ENCODE measurements around the gene ADISSP. TPM values are rescaled to one million over a fixed set of nuclear protein-coding genes. Genes with fewer than 3 reads are reported as not detected.

The ADISSP gene
- total and polyA plus RNA-seq, 2 donors (not counting 3 experiments of a cell fraction or from before 2014, with no cell fraction given), result 55.0 to 67.5 TPM

DNA sequence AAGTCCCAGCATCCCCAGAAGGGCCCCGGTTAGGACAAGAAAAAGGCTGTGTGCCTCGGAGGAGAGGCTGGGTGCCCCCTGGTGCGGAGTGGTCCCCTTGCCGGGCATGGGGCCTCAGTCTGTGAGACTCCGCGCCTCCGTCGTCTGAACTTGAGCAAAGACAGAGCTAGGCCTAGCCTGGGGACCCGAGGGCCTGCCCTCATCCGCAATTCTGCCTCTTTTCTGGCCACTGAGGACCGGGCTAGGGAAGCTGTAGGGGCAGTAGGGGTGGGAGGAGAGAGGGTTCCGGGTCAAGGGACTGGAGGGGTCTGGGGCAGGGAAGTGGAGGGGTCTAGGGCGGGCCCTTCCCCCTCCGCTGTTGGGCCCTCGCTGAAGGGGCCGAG lies 35.6 kb downstream of the ADISSP start:
- no peak for DNase-seq (ENCODE audit: low read depth, low spot score)
- Histone ChIP-seq H2AFZ (ENCODE audit: low read depth, low read length) (no peak overlapping the region), H3K27me3 (ENCODE audit: control insufficient read depth in 2 of 2, insufficient read depth in 2 of 2, low read length in 2 of 2) (peaks cover 6 to 10% of the 10 kb centered on the region in 2 experiments), H3K4me1 (ENCODE audit: control insufficient read depth, extremely low read depth, insufficient read depth, low read length) (no peaks in the 10 kb centered on the region), H3K9me1 (replicated peaks; ENCODE audit: control insufficient read depth, extremely low read depth, insufficient read depth, low read length) (no peaks in the 10 kb centered on the region), H3K27ac (ENCODE audit: insufficient read depth, low read depth, low read length) (no peak overlapping the region), H3K4me2 (ENCODE audit: insufficient read depth, low read length) (no peak overlapping the region), H3K79me2 (ENCODE audit: control insufficient read depth, insufficient read depth, low read length) (no peaks in the 10 kb centered on the region), H3K9ac (replicated peaks; ENCODE audit: extremely low read depth, insufficient read depth, low read length) (no peak overlapping the region), H4K20me1 (replicated peaks; ENCODE audit: control insufficient read depth, extremely low read depth, insufficient read depth, low read length) (no peaks in the 10 kb centered on the region), H3K4me3 (replicated peaks in 1 of 3; ENCODE audit: insufficient read depth in 1 of 3, low read depth in 1 of 3, low read length in 3 of 3) (no peak overlapping the region), H3K9me3 (replicated peaks; ENCODE audit: control insufficient read depth, insufficient read depth, low read length) (no peaks in the 10 kb centered on the region), H3K36me3 (ENCODE audit: control insufficient read depth in 2 of 2, extremely low read depth in 1 of 2, insufficient read depth in 2 of 2, low read length in 2 of 2) (no peaks in the 10 kb centered on the region)
- dilution Hi-C loops (cut with MboI; ENCODE audit: extremely low pct_ligation_motif_present, low sequenced_read_pairs), result no loop called here
- no peak for TF ChIP-seq JUN (IDR thresholded peaks at IDR 0.05; ENCODE audit: borderline replicate concordance, insufficient read depth, insufficient read length, low read depth)
- TF ChIP-seq, protein P1, sequence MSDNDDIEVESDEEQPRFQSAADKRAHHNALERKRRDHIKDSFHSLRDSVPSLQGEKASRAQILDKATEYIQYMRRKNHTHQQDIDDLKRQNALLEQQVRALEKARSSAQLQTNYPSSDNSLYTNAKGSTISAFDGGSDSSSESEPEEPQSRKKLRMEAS (IDR thresholded peaks at IDR 0.05; ENCODE audit: insufficient read depth, insufficient read length), result no peak
- TF ChIP-seq GATA2 (IDR thresholded peaks at IDR 0.05; ENCODE audit: insufficient read depth, insufficient read length, low read depth, low read length), result no peak
- TF ChIP-seq POLR2AphosphoS5 (IDR thresholded peaks at IDR 0.05; ENCODE audit: insufficient read depth, low read depth, low read length), result no peak
- no peak for TF ChIP-seq EZH2 (IDR thresholded peaks at IDR 0.05; ENCODE audit: borderline replicate concordance, low read depth, low read length, severe bottlenecking)
- TF ChIP-seq MYC (IDR thresholded peaks at IDR 0.05; ENCODE audit: low read depth, low read length), result no peak
- TF ChIP-seq FOS (IDR thresholded peaks at IDR 0.05; ENCODE audit: borderline replicate concordance, insufficient read depth, low read length), result no peak
- no peak for TF ChIP-seq POLR2A (IDR thresholded peaks at IDR 0.05; ENCODE audit: low read depth, low read length)
- no peak for FAIRE-seq
- POLR2A ChIA-PET, result no interaction called here
- CTCF ChIA-PET, result interaction anchor here (1.0 to 7.2 kb wide), 3 partner anchors 14 to 46 kb away, joined by 4 to 40 read pairs (median 6); no protein-coding TSS in a partner anchor
- intact Hi-C loops (cut with micrococcal nuclease), result no loop called here
- BruUV-seq (replicated peaks), result no TSS peak

All from endothelial cell of umbilical vein (primary cell).